ENCODE results near the gene PPP2R5E.

DNA sequence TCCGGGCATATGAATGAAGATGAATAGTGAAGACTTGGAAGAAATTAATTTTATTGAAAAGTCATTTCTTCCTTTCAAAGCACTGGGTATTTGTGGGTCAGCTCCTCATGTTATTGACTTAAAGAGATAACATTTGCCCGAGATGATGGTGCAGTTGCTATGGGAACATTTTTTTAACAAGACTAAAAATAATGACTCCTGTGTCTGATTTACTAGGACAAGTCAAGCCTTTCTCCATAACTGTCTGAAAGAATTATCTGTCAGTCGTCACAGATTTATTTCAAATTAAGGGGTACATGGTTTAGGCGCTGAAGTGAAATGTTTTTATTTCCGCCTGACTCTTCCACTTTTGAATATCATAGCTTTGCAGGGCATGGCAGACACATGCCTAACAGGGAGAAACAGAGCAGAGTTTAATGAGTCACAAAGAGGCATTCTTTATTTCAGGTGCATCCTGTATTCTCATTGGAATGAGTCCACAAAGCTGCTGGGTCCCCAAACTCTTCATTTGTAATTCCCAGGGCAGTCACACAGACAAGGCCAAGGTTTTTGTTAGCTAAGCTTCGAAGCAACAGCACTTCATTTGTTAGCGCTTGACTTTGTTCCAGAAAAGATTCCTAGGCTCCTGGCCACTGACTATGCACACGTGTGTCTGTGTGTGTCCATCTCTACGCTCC, 220.1 kb downstream of the PPP2R5E start:
- TF ChIP-seq FOXP2 (optimal IDR thresholded peaks at IDR 0.05; ENCODE audit: control extremely low read depth, extremely low read length, insufficient read depth) (no peak), EZH2 (IDR thresholded peaks at IDR 0.05) (no peak)
